ENCODE measurements around the gene MTCL1. TPM values are rescaled to one million over a fixed set of nuclear protein-coding genes. Genes with fewer than 3 reads are reported as not detected.

Gene MTCL1
- total RNA-seq, 1 experiment from 2014 or later = 11.6 TPM

DNA sequence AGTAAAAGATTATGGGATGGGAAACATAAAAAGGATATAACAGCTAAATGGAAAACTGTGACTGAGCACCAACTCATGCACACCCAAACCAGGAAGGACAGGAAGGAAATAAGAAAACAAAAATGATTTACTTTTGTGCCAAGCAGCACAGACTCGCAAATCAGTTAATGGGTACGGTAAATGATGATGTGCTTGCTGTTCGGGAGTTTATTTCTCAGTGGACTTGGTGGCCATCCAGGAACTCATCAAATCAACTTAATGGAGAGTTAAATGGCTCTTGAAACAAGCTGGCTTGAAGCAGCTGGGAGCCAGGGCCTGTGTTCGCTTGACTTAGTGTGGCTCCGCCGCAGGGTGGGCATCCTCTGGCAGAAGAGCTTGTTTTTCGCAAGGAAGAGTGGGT lies 36.2 kb downstream of the MTCL1 start:
- Mint-ChIP-seq H3K27ac (ENCODE audit: low read depth, unreplicated experiment) (no peak overlapping the region), H3K9me3 (ENCODE audit: unreplicated experiment) (no peaks in the 10 kb centered on the region), H3K4me3 (ENCODE audit: unreplicated experiment) (no peak overlapping the region), H3K27me3 (ENCODE audit: insufficient read depth, unreplicated experiment) (no peaks in the 10 kb centered on the region), H3K36me3 (ENCODE audit: insufficient read depth, unreplicated experiment) (no peaks in the 10 kb centered on the region), H3K4me1 (ENCODE audit: insufficient read depth, unreplicated experiment) (no peaks in the 10 kb centered on the region)
- TF ChIP-seq, protein P1, sequence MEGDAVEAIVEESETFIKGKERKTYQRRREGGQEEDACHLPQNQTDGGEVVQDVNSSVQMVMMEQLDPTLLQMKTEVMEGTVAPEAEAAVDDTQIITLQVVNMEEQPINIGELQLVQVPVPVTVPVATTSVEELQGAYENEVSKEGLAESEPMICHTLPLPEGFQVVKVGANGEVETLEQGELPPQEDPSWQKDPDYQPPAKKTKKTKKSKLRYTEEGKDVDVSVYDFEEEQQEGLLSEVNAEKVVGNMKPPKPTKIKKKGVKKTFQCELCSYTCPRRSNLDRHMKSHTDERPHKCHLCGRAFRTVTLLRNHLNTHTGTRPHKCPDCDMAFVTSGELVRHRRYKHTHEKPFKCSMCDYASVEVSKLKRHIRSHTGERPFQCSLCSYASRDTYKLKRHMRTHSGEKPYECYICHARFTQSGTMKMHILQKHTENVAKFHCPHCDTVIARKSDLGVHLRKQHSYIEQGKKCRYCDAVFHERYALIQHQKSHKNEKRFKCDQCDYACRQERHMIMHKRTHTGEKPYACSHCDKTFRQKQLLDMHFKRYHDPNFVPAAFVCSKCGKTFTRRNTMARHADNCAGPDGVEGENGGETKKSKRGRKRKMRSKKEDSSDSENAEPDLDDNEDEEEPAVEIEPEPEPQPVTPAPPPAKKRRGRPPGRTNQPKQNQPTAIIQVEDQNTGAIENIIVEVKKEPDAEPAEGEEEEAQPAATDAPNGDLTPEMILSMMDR (IDR thresholded peaks at IDR 0.05; ENCODE audit: unreplicated experiment) = no peak
- intact Hi-C loops (cut with micrococcal nuclease) = no loop called here
- ChIA-PET POLR2A (no interaction called here), CTCF (interaction anchor here (0.7 to 1.0 kb wide), 2 partner anchors 240 to 1585 kb away, joined by 3 read pairs; no protein-coding TSS in a partner anchor)
- no peak for DNase-seq (ENCODE audit: unreplicated experiment)
- BruUV-seq (replicated peaks) = no TSS peak

GRCh38 chr18:8742387-8743361 lies 37.3 kb downstream of the MTCL1 start:
- intact Hi-C loops (cut with micrococcal nuclease) = no loop called here
- BruUV-seq (replicated peaks) = no TSS peak

GRCh38 chr18:8744038-8744437 lies 38.7 kb downstream of the MTCL1 start:
- no peak for DNase-seq (ENCODE audit: unreplicated experiment)
- CTCF ChIA-PET = interaction anchor here (0.6 to 0.7 kb wide), 2 partner anchors 23 to 240 kb away, joined by 3 read pairs; no protein-coding TSS in a partner anchor
- POLR2A ChIA-PET = no interaction called here
- no peaks in the 10 kb centered on the region for H3K4me1 Mint-ChIP-seq (ENCODE audit: insufficient read depth, unreplicated experiment)
- no TSS peak for BruUV-seq (replicated peaks)
- no peaks in the 10 kb centered on the region for H3K36me3 Mint-ChIP-seq (ENCODE audit: insufficient read depth, unreplicated experiment)
- intact Hi-C loops (cut with micrococcal nuclease) = no loop called here
- no peak overlapping the region for H3K27ac Mint-ChIP-seq (ENCODE audit: low read depth, unreplicated experiment)
- no peaks in the 10 kb centered on the region for H3K9me3 Mint-ChIP-seq (ENCODE audit: unreplicated experiment)
- H3K27me3 Mint-ChIP-seq (ENCODE audit: insufficient read depth, unreplicated experiment) = no peaks in the 10 kb centered on the region
- no peak overlapping the region for H3K4me3 Mint-ChIP-seq (ENCODE audit: unreplicated experiment)
- TF ChIP-seq, protein P1 (IDR thresholded peaks at IDR 0.05; ENCODE audit: unreplicated experiment) = no peak

More at GRCh38 chr18:8742387-8743361, 37.3 kb downstream of the MTCL1 start:
- TF ChIP-seq, protein P1 (IDR thresholded peaks at IDR 0.05; ENCODE audit: unreplicated experiment) = no peak
- POLR2A ChIA-PET = no interaction called here
- no peaks in the 10 kb centered on the region for H3K9me3 Mint-ChIP-seq (ENCODE audit: unreplicated experiment)
- CTCF ChIA-PET = interaction anchor here (1.5 kb wide), 1 partner anchor 11 kb away, joined by 3 read pairs; no protein-coding TSS in a partner anchor
- H3K36me3 Mint-ChIP-seq (ENCODE audit: insufficient read depth, unreplicated experiment) = no peaks in the 10 kb centered on the region
- DNase-seq (ENCODE audit: unreplicated experiment) = no peak
- H3K27ac Mint-ChIP-seq (ENCODE audit: low read depth, unreplicated experiment) = no peak overlapping the region
- H3K4me3 Mint-ChIP-seq (ENCODE audit: unreplicated experiment) = no peak overlapping the region
- H3K27me3 Mint-ChIP-seq (ENCODE audit: insufficient read depth, unreplicated experiment) = no peaks in the 10 kb centered on the region
- no peaks in the 10 kb centered on the region for H3K4me1 Mint-ChIP-seq (ENCODE audit: insufficient read depth, unreplicated experiment)

- H3K4me1 Mint-ChIP-seq (ENCODE audit: insufficient read depth, unreplicated experiment) = no peaks in the 10 kb centered on the region
- no peaks in the 10 kb centered on the region for H3K27me3 Mint-ChIP-seq (ENCODE audit: insufficient read depth, unreplicated experiment)
- no peaks in the 10 kb centered on the region for H3K36me3 Mint-ChIP-seq (ENCODE audit: insufficient read depth, unreplicated experiment)
- ChIA-PET CTCF (no interaction called here), POLR2A (no interaction called here)
- H3K4me3 Mint-ChIP-seq (ENCODE audit: unreplicated experiment) = no peak overlapping the region
- intact Hi-C loops (cut with micrococcal nuclease) = no loop called here
- no peak for DNase-seq (ENCODE audit: unreplicated experiment)
- no peaks in the 10 kb centered on the region for H3K9me3 Mint-ChIP-seq (ENCODE audit: unreplicated experiment)
- no peak overlapping the region for H3K27ac Mint-ChIP-seq (ENCODE audit: low read depth, unreplicated experiment)
- TF ChIP-seq, protein P1 (IDR thresholded peaks at IDR 0.05; ENCODE audit: unreplicated experiment) = no peak
- BruUV-seq (replicated peaks) = no TSS peak
Observed at GRCh38 chr18:8744656-8745055, 39.3 kb downstream of the MTCL1 start.
